ENCODE data around the gene PFDN1.

PFDN1 gene

DNA sequence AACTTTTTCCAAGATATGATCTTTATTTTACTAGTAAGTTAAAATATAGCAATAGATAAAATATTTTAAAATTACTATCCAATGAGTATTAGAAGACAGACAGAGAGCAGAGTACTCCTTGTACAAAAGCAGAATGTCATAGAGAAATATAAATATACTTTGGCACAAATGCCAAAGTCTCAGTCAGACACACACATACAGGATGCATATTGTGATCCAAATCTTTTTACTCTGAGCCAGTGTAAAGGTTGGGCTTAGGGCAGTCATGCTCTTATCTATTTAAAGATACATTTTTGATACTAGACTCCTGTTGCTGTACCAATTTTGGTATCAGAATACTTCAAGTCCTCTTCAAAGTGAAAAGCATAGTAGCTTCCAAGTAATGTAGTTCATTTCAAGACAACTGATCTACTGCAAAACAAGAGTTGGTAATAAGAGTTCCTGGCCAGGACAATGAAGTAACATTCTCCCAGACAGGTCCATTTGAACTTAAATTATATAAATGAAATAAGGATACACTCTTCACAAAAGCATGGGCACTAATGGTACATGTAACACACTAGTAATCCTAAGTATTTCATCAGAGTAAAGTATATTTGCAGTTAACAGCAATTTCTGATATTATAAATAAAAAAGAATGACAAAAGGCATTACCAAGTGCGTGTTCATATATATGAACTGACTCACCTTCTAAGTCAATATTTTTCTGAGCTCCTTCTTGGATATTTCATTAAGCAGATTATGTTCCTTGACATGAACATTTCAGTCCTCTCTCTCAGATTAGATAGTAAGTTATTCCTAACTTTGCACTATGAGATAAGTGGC lies 10.5 kb downstream of the PFDN1 start:
- TF ChIP-seq, protein P1, sequence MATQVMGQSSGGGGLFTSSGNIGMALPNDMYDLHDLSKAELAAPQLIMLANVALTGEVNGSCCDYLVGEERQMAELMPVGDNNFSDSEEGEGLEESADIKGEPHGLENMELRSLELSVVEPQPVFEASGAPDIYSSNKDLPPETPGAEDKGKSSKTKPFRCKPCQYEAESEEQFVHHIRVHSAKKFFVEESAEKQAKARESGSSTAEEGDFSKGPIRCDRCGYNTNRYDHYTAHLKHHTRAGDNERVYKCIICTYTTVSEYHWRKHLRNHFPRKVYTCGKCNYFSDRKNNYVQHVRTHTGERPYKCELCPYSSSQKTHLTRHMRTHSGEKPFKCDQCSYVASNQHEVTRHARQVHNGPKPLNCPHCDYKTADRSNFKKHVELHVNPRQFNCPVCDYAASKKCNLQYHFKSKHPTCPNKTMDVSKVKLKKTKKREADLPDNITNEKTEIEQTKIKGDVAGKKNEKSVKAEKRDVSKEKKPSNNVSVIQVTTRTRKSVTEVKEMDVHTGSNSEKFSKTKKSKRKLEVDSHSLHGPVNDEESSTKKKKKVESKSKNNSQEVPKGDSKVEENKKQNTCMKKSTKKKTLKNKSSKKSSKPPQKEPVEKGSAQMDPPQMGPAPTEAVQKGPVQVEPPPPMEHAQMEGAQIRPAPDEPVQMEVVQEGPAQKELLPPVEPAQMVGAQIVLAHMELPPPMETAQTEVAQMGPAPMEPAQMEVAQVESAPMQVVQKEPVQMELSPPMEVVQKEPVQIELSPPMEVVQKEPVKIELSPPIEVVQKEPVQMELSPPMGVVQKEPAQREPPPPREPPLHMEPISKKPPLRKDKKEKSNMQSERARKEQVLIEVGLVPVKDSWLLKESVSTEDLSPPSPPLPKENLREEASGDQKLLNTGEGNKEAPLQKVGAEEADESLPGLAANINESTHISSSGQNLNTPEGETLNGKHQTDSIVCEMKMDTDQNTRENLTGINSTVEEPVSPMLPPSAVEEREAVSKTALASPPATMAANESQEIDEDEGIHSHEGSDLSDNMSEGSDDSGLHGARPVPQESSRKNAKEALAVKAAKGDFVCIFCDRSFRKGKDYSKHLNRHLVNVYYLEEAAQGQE (IDR thresholded peaks at IDR 0.05; ENCODE audit: insufficient replicate concordance, low read depth), result no peak
- TF ChIP-seq POLR2AphosphoS5 (IDR thresholded peaks at IDR 0.05; ENCODE audit: low read depth), result no peak
- Histone ChIP-seq H3K27me3 (ENCODE audit: insufficient read depth, poor library complexity, severe bottlenecking) (no peaks in the 10 kb centered on the region), H3K4me3 (replicated peaks; ENCODE audit: insufficient read depth, low read length) (no peak overlapping the region), H3K27ac (replicated peaks) (no peak overlapping the region)
- DNase-seq (ENCODE audit: low read depth in 1 of 2, low spot score in 1 of 2), result no peak

DNA sequence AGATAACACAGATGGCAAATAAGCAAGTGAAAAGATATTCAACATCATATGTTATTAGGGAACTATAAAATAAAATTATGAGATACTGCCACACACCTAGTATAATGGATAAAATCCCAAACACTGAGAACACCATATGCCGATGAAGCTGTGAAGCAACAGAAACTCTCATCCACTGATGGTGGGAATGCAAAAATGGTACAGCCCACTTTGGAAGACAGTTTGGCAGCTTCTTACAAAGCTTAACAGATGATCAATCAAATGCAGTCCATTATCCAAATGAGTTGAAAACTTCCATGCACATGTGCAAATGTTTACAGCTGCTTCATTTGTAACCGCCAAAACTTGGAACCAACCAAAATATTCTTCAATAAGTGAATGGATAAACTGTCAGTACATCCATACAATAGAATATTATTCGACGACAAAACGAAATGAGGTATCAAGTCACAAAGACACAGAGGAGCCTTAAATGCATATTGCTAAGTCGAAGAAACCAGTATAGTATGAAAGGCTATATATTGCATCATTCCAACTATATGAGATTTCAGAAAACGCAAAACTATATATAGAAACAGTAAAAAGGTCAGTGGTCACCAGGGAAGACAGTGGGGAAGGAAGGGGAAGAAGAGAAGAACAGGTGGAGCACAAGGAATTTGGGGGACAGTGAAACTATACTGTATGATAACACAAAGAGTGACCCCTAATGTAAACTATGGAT lies 14.9 kb downstream of the PFDN1 start:
- Histone ChIP-seq H3K27ac (replicated peaks) (no peak overlapping the region), H3K4me3 (replicated peaks; ENCODE audit: insufficient read depth, low read length) (no peak overlapping the region), H3K27me3 (ENCODE audit: insufficient read depth, poor library complexity, severe bottlenecking) (no peaks in the 10 kb centered on the region)
- TF ChIP-seq GABPA (IDR thresholded peaks at IDR 0.05; ENCODE audit: low read depth), result no peak
- no peak for TF ChIP-seq POLR2AphosphoS5 (IDR thresholded peaks at IDR 0.05; ENCODE audit: low read depth)
- TF ChIP-seq, protein P2, sequence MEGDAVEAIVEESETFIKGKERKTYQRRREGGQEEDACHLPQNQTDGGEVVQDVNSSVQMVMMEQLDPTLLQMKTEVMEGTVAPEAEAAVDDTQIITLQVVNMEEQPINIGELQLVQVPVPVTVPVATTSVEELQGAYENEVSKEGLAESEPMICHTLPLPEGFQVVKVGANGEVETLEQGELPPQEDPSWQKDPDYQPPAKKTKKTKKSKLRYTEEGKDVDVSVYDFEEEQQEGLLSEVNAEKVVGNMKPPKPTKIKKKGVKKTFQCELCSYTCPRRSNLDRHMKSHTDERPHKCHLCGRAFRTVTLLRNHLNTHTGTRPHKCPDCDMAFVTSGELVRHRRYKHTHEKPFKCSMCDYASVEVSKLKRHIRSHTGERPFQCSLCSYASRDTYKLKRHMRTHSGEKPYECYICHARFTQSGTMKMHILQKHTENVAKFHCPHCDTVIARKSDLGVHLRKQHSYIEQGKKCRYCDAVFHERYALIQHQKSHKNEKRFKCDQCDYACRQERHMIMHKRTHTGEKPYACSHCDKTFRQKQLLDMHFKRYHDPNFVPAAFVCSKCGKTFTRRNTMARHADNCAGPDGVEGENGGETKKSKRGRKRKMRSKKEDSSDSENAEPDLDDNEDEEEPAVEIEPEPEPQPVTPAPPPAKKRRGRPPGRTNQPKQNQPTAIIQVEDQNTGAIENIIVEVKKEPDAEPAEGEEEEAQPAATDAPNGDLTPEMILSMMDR (IDR thresholded peaks at IDR 0.05; ENCODE audit: insufficient read depth, low read length), result no peak
- TF ChIP-seq SPI1 (IDR thresholded peaks at IDR 0.05; ENCODE audit: borderline replicate concordance, low read depth), result no peak
- TF ChIP-seq, protein P1 (IDR thresholded peaks at IDR 0.05; ENCODE audit: insufficient replicate concordance, low read depth), result no peak
- no peak for DNase-seq (ENCODE audit: low read depth in 1 of 2, low spot score in 1 of 2)

DNA sequence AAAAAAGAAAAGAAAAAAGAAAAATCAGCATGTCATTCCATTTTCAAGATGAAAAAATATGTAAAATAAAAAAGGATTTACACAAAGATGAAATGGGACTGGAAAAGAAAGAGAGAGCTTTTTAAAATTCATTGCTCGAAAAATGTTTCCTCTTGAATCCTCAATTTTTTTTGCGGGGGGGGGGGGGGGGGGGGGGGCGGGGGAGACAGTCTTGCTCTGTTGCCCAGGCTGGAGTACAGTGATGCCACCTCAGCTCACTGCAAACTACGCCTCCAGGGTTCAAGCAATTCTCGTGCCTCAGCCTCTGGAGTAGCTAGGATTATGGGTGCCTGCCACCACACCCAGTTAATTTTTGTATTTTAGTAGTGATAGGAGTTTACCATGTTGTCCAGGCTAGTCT lies 16.5 kb downstream of the PFDN1 start:
- TF ChIP-seq GABPA (IDR thresholded peaks at IDR 0.05; ENCODE audit: low read depth) (no peak), POLR2AphosphoS5 (IDR thresholded peaks at IDR 0.05; ENCODE audit: low read depth) (no peak), SPI1 (IDR thresholded peaks at IDR 0.05; ENCODE audit: borderline replicate concordance, low read depth) (no peak)
- TF ChIP-seq, protein P2 (IDR thresholded peaks at IDR 0.05; ENCODE audit: insufficient read depth, low read length), result no peak
- TF ChIP-seq, protein P1 (IDR thresholded peaks at IDR 0.05; ENCODE audit: insufficient replicate concordance, low read depth), result no peak
- no peaks in the 10 kb centered on the region for H3K27me3 ChIP-seq (ENCODE audit: insufficient read depth, poor library complexity, severe bottlenecking)
- H3K4me3 ChIP-seq (replicated peaks; ENCODE audit: insufficient read depth, low read length), result no peak overlapping the region
- no peak for DNase-seq (ENCODE audit: low read depth in 1 of 2, low spot score in 1 of 2)
- no peak overlapping the region for H3K27ac ChIP-seq (replicated peaks)

Data from HL-60 (cell line).